ENCODE measurements around the gene LRGUK.

The LRGUK gene

DNA sequence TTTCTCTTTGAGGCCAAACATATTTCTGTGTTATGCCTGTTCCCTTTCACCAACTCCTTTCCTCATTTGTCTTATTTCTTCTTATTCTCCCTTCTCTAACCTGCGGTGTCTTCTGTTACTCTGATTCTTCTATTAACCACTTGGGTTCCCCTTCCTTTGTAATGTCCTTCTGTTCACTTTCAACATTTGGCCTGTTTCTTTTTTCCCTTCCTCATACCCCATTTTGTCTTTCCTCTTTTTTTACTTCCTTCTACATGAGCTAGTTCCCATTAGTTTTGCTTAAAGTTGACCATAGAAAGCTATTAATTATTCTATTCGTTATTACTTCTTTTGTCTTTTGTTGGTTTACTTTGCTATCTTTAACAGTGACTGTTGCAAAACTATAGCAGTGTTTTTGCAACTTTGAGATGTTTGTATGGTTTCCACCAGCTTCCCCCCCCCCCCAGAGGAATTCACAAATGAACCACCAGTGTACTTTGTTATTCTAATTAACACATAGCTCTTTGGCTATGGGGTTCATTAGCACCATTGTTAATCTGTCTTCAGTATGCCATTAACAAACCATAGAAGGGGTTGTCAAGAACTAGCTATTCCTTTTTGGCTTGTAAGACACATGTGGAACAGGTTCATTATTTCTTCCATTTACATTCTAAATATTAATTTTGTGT lies 2.9 kb downstream of the LRGUK start:
- DNase-seq = no peak

DNA sequence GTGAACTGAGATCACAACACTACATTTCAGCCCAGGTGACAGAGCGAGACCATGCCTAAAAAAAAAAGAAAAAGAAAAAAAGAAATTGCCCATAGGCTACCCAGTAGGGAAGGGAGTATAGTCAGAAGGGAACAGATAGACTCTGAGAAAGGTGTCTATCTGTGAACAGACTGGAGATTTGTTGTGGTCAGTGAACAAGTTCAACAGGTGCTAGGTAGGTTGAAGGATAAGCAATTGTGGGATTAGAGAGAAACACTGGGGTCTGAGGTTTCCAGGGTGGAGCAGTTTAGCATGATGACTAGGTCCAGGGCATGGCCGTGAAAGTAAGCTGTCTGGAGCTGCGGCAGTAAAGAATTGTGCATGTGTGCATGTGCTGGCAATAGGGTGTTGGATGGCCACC lies 6.9 kb downstream of the LRGUK start:
- no peak for DNase-seq

DNA sequence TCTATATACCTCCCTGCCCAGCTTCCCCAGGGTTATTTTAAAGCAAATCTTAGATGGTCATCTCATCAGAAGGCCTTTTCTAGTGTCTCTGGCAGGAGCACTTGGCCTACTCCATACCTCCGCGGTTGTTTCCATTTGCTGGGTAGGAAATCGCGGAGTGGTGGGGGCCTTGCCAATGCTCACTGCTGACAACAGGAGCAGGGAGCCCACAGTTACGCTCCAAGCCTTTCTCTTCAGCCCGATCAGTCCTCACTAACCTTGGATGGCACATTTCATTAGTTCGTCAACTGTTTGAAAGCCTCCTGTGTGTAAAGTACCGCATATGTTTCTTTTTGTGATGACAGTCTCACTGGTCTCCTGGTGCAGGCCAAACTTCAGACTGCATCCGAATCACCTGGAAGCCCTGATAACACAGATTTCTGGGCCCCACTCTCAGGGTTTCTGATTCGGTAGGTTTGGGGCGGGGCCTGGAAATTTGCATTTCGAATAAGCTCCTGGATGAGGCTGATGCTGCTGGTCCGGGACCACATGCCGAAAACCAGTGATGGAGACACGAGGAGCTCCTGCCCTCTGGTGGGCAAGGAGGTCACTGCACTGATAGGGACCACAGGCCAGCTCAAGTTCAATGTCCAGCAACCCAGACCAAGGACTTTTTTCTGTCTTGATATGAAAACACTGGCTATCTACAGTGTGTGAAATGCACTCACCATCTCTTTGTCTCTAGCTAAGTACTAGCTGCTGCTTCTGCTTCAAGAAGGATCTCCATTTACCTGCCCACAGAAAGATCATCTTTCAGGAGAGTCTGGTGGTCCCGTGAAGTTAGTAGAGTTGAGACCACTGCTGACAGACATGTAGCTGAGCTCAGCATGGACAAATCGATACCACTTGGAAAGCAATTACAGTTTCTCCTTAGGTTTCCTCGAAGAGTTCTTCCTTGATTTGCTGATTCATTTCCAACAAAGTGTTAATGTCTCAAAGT lies 14.0 kb downstream of the LRGUK start:
- DNase-seq = peak; percentile 81

DNA sequence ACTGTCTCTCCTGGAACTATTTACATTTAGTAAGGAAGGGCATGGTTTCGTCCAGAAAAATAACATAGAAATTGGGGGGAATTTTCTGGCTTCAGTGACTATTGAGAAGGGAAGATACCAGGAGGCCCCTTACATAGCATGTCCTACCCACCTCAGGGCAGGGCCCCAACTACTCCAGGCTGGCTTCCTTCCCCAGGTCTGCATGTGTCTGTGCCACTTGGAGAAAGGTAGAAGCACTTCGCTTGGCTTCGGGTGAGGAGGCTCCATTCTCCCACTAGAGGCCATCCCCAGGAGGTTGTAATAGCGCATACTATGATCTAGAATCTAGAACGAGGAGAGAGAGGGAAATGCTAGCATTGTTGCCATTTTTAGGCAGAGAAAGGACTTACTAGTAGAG lies 14.7 kb downstream of the LRGUK start:
- DNase-seq = no peak

DNA sequence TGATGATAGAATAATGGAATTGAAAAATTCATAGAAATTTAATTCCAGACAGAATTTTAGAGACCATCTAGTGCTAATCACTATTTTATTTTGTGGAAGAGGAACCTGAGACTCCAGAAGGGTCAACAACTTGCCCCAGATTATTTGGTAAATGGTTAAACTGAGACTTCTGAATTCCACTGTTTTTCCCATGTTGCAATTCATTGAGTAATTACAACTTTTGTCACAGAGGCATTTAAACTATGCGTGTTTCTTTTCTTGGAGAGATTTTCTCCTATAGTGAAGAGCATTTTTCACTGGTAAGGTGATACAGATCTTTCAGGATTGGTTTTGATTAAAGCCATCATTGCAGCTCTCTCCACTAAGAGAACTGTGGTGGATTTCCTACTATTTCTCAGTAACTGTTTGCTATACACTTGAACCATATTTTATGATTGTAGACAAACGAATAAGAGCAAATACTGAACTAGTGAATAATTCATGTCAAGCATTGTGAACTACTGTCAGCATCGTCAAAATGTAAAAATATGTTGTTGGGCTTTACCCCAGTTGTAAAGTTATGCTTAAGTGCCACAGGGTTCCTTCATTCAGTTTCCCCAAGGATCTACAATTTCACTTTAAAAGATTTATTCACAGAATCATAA lies 26.5 kb downstream of the LRGUK start:
- DNase-seq = no peak

DNA sequence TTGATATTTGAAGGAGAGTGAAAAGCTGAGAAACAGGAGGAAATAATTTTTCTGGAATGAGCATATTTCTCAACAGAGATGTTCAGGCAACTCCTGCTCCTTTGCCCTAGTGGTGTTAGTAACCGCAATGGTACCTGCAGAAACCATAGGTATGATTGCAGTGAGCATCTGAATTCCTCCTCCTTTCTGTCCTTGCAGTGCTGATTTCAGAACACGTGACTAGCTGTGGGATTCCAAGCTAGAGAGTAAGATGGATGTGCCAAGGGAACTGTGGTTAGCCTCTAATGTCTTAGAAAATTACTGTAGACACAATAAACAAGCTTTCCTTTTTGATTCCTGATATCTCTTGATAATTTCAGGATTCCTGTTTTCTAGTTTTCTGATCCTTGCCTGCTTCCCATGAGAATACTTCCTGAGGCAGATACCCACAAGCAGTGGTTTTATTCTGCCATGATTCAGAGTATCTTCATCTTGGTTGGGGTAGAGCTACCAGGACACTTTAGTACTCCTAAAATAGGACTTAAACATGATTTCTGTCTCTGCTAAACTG lies 27.5 kb downstream of the LRGUK start:
- DNase-seq = no peak

DNA sequence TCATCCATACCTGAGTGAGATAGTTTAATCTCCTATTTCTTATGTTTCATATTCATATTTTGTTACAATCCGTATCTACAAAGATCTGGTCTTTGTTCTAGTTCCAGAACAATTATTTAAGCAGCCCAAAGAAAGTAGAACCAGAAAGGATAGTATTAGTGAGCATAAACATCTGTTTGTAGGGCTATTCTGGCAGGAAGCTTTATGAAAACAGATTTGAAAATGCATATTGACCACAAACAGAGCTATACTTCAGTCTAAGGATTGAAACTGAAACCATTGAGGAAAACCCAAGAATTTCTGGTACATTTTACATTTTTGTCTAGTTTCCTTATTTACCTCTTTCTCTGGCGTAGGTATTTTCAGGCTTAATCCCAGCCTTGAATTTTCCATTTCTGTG lies 28.1 kb downstream of the LRGUK start:
- no peak for DNase-seq

DNA sequence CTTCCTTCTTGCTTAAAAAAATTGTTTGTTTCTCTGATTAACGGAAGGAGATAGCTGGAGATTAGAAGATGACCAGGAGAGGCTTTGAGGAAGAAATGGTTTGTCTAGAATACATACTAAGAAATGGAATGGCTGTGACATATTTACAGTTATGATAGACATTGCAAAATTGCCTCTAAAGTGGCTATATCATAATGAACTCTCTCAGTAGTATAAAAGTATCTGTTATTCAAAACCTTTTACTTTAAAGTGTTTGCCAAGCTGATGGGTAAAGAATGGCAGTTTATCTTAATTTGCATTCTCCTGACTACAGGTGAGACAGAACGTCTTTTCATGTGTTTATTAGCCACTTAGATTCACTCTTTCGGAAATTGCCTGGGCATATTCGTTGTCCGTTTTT lies 28.7 kb downstream of the LRGUK start:
- DNase-seq = no peak

DNA sequence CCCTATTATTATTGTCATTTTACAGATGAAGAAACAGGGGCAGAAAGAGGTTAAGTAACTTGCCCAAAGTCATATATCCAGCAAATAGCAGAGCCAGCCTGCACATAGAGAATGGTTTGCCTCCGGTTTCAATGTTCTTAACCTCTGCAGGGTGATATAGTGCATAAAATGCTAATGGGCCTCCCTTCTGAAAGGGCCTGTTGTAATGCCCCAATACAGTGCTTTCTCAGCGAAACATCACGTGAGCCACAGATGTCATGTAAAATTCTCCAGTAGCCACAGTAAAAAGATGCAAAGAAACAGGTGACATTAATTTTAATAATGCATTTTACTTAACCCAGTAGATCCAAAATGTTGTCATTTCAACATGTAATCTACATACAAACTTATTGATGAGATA lies 38.1 kb downstream of the LRGUK start:
- no peak for DNase-seq

DNA sequence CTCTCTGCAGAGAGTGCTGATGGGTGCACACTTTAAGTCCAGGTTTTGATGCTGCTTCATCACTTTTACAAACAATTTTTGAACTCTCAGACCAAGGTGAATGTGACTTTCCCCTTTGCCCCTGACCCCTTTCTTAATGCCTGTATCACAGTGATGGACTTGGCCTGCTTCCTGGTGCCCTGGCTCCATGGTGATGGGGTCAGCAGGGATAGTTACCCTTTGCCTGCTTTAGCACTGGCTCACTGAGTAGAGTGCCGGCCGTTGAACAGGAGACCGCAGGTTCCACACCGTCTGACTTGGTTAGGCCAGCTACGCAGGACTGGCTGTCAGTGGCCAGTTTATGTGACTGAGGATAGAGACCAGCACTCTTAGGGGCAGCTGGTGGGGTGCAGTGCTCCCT lies 40.1 kb downstream of the LRGUK start:
- no peak for DNase-seq

DNA sequence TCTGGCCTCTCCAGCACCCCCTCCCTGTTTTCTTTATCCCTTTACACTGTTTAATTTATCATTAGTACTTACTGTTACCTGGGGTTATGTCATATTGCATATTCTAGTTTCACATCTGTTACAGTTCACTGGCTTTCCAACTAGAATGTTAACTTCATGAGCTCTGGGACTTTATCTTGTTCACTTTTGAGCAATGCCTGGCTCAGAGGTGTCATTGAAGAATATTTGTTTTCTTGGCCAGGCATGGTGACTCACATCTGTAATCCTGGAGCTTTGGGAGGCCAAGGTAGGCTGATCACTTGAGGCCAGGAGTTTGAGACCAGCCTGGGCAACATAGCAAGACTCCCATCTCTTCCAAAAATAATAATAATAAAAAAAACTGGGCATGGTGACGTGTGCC lies 40.7 kb downstream of the LRGUK start:
- no peak for DNase-seq

DNA sequence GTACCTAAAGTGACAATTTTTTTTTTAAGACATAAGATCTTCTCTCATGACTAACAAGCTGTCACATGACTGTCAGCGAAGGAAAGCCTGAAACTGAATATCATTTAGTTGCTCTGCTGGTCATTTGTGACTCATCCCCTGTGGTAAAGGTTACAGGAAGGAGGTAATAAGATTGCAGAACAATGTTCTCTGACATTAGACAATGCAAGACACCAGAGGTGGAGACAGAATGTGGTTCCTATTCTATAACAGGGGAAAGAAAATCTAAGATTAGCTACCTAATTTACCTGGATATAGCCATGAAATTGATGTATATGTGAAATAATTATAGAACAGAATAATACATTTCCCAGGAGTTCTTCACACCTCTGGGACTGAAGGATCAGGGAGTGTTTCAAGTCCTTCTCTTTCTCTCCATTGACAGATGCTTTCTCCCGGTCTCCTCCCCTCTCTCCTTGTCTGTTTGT lies 47.7 kb downstream of the LRGUK start:
- no peak for DNase-seq

DNA sequence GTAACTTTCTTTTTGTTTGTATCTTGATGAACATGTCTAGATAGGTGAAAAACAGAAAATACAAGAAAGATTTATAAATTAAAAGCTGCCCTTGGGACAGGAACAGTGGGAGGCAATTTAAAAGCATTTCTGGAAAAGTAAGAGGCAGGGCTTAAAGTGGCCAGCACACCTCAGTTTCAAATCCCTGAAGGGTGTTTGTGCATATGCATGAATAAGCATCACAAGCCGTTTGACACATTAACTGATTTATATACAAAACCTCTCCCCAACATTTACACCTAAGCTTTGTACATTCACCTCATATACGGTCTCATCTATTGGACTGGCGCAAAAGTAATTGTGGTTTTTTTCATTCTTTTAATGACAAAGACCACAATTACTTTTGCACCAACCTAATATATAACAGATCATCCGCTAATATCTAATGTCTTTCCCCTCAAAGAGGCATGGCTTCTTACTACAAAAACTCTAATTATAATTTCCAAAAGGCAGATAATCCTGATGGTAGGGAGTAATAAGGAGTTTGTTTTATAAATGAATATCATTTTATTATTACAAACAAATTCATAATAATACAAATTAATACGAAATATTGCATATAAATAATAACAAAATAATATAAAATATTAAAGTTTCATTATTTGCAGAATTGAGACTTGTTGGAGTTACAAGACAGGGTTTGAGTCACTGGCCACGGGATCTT lies 48.3 kb downstream of the LRGUK start:
- no peak for DNase-seq

DNA sequence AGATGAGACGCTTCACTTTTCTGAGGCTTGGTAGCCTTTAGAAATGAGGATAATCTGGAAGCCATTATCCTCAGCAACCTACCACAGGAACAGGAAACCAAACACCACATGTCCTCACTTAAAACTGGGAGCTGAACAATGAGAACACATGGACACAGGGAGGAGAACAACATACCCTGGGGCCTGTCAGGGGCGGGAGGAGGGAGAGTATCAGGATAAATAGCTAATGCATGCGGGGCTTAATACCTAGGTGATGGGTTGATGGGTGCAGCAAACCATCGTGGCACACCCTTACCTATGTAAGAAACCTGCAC lies 48.9 kb downstream of the LRGUK start:
- no peak for DNase-seq

DNA sequence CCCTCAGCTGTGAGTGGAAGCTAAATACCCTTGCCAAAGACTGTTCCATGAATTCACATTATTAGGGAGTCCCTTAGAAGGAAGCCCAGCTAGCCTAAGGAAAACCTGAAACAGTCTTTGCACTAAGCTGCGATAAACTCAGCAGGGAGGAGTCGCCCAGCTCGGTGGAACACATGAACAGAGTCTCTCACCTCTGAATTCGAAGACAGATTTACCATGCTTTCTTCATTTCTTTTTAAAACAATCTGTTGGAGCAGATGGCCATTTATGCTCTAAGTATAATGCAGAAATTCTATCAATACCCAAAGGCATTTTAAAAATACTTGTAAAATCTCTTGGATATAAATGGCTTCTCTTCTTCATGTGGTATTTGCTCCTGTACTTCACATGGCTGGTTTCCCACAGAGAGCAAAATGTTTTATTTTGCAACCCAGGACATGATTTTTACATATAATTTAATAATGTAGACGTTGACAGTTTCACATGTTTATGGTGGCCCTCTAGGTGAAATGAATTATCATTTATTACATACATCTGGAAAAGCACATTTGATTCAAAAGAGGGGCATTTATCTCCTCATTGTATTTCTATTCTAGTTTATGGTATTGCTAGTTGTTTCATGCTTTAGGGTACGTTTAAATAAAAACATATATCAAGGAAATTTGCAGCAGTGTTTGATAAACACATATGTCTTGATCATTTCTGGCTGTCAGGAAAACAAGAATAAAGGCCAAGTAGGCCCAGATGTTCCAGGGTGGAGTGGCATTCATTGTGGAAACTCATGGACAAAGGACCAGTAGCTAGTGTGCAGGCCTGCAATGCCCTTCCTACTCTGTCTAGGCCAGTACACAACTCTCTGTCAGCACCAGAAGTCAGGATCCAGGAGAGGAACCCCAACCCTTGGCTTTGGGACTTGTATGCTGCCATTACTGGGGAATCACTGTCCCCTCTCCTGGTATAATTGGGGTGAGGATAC lies 52.2 kb downstream of the LRGUK start:
- DNase-seq = no peak

DNA sequence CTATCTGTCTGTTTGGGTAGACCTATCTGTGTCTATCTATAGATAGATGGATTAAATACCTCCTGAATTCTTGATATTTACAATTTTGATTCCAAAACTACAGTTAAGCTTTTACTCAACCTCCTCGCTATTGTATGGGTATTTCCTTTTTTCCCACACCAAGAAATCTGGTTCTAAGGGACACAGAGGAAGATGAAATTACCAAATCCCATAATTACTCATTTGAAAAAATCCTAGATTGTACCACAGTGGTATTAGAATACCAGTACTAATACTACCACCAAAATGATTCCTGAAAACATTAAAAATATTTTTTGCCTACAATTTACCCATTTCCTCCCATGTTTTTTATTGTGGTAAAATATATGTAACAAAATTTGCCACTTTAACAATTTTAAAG lies 53.2 kb downstream of the LRGUK start:
- DNase-seq = no peak

DNA sequence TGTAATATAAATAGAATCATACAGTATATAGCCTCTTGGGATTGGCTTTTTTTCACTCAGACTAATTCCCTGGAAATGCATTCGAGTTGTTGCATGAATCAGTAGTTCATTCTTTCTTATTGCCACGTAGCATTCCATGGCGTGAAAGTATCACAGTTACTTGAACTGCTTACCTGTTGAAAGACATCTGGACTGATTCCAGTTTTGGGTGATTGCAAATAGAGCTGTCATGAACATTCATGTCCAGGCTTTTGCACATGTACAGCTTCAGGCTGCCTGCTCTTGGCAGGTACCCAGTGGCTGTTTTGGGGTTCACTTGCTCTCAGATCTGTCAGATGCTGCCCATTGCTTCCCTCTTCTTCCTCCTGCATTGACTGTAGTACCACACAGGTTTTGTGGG lies 54.9 kb downstream of the LRGUK start:
- DNase-seq = no peak

DNA sequence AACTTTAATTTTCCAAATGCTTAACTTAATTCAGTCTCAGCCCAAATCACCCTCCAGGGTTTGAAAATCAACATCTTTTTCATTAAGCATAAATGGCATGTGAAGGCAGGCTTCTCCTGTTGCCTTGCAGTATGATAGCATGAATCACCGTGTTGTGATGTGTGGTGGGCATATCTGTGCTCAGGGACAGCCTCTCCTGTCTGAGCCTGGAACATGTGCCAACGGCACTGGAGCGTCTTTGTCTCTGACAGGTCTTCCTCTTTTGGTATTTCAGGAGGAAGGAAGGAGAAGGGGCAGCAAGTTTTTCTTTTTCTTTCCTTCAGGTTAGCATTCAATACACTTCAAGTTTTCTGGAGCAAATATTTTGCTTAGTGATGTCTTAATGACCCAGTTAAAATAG lies 57.6 kb downstream of the LRGUK start:
- DNase-seq = no peak

DNA sequence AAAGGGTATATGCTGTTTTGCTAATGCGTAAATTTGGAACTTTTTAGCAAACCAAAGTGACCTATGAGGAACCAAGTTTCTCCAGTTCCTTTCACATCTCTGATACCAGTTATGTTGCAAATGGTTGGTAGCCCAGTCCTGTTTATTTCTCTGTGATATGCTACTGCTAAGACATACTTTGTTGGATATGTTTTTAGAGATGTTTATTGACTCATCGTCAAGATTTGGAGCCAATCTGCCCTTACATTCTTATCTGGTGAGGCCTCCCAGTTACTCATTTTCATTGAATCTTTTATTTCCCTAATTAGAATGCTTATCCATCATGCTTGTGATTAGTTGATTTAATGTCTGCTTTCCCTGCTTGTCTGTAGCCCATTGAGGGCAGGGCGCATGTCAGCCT lies 58.9 kb downstream of the LRGUK start:
- DNase-seq = no peak

DNA sequence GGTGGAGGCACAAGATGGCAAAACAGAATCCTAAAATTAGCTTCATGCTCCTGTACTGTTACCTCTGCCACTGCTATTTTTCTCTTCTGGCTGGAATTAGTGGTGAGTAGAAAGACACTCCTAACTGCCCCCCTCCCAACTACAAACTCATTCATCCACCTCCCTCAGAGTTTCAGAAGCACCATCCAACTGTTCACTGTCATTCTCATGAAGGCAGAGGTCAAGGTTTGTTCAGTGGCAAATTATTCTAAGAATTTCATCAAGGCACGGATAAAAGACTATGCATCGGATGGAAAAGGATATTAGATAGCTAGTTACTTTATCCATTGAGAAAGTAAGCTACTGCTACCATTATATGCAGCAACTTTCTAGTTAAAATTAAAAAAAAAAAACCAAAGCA lies 59.7 kb downstream of the LRGUK start:
- DNase-seq = no peak

DNA sequence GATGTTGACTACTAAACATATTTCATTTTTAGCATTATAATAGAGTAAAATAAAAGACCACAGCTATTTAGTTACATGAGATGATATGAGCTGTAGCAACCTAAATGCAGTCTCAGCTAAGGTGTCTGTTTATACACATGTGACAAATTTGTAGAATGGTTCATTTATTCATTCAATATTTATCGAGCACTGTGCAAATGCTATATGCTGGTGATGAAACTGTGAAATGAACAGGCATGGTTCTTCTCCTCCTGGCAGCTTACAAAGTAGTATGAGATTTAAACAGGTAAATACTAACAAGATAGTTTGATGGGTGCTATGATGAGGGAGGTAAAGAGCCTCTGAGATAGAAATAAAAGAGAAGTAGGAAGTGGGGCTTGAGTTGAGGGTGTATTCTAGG lies 60.8 kb downstream of the LRGUK start:
- no peak for DNase-seq

DNA sequence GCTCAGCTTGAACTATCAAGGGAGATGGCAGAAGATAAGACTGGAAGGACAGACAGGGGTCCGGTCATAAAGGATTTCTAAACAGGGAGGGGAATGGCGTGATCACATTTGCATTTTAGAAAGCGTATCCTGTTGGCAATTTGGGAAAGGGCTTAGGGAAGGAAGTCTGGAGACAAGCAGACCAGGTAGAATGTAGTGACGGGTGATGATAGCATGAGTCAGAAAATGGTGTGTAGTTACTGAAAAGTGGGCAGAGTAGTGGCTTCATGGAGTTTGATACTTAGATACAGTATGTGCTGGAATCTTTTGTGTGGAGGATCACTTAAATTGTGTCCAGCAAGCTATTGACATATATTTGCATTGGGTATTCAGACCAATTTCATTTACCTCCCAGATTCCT lies 61.2 kb downstream of the LRGUK start:
- no peak for DNase-seq

All from activated CD8-positive, alpha-beta memory T cell treated with anti-CD3 and anti-CD28 coated beads for 24 hours (primary cell).